ENCODE results near the gene RCVRN. TPM values are rescaled to one million over a fixed set of nuclear protein-coding genes. Genes with fewer than 3 reads are reported as not detected.

The RCVRN gene
- total RNA-seq, 2 experiments from 2014 or later = not detected

DNA sequence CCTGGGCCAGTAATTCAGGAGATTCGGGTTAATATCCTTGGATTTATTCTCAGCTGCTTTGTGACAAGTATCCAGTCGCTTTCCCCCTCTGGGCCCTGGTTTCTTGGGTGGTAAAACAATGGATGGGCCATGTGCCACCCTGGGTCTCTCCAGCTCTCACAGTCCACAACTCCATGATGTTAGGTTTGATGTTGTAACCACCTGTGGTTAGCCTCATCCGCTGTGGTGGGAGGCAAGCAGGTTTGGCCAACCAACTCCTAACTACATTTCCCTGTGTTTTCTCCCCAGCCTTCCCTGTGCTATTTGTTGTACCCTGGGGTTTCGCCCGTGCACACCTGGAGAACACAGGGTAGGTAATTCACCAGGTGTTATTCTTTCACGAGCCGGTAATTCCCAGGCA is 44.2 kb downstream of the RCVRN start:
- no peak overlapping the region for H3K27ac Mint-ChIP-seq

DNA sequence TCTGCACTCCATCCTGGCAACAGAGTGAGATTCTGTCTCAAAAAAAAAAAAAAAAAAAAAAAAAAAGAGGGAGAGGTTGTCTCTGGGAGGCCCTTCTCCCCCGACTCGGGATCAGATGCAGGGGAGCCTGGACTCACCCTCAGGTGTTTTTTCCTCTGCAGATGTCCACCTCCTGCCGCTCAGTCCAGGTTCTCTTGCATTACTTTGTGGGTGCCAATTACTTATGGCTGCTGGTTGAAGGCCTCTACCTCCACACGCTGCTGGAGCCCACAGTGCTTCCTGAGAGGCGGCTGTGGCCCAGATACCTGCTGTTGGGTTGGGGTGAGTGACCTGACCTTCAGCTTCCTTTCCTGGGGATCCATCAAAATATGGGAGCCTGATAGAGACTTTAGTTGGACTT is 45.3 kb downstream of the RCVRN start:
- H3K27ac Mint-ChIP-seq = no peak overlapping the region
- no peak overlapping the region for H3K4me3 Mint-ChIP-seq
- no peak for DNase-seq
- peaks cover 20% of the 10 kb centered on the region for H3K9me3 Mint-ChIP-seq
- peaks cover 3% of the 10 kb centered on the region for H3K27me3 Mint-ChIP-seq
- H3K4me1 Mint-ChIP-seq = no peaks in the 10 kb centered on the region
- no peaks in the 10 kb centered on the region for H3K36me3 Mint-ChIP-seq

More for the DNA sequence above, 44.2 kb downstream of the RCVRN start:
- H3K4me1 Mint-ChIP-seq = no peaks in the 10 kb centered on the region
- no peak for DNase-seq
- peaks cover 20% of the 10 kb centered on the region for H3K9me3 Mint-ChIP-seq
- no peaks in the 10 kb centered on the region for H3K36me3 Mint-ChIP-seq
- no peak overlapping the region for H3K4me3 Mint-ChIP-seq
- peaks cover 3% of the 10 kb centered on the region for H3K27me3 Mint-ChIP-seq

DNA sequence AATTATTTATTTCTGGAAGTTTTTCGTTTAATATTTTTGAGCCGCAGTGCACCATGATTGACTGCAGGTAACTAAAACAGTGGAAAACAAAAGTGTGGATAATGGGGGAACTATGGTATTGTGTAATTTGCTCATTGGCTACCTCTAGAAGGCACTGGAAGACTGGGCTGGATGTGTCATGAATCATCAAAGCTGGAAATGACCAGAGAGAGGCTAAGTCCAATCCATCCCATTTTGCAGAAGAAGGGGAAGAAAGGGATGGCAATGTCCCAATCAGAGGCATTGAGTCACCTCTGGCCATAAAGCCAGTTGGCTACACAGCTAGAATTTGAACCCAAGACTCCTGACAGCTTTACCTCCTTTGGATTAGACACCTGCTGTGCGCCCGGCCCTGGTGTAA is 50.0 kb downstream of the RCVRN start:
- no peak overlapping the region for H3K27ac Mint-ChIP-seq
- peaks cover 15% of the 10 kb centered on the region for H3K27me3 Mint-ChIP-seq
- no peaks in the 10 kb centered on the region for H3K4me1 Mint-ChIP-seq
- no peak for DNase-seq
- H3K4me3 Mint-ChIP-seq = no peak overlapping the region
- H3K36me3 Mint-ChIP-seq = no peaks in the 10 kb centered on the region
- H3K9me3 Mint-ChIP-seq = peaks cover 16% of the 10 kb centered on the region

DNA sequence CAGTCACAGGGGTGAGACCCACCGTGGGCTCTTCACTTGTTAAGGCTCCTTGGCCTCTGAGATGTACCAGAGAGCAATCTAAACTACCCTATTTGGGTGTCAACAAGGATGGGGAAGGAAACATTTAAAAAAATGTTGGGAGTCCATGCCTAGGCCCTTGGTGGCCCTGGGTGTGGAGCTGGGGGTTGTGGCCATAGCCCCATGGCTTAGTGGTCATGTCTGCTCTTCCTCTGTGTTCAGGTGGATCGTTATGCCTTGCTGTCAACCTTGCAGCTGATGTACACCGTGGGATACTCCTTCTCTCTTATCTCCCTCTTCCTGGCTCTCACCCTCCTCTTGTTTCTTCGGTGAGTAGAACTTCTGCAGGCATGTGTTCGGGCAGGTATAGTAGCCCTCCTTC is 50.8 kb downstream of the RCVRN start:
- H3K27ac Mint-ChIP-seq = no peak overlapping the region
- no peak overlapping the region for H3K4me3 Mint-ChIP-seq
- peaks cover 13% of the 10 kb centered on the region for H3K9me3 Mint-ChIP-seq
- H3K36me3 Mint-ChIP-seq = no peaks in the 10 kb centered on the region
- H3K27me3 Mint-ChIP-seq = peaks cover 17% of the 10 kb centered on the region
- no peak for DNase-seq
- no peaks in the 10 kb centered on the region for H3K4me1 Mint-ChIP-seq

DNA sequence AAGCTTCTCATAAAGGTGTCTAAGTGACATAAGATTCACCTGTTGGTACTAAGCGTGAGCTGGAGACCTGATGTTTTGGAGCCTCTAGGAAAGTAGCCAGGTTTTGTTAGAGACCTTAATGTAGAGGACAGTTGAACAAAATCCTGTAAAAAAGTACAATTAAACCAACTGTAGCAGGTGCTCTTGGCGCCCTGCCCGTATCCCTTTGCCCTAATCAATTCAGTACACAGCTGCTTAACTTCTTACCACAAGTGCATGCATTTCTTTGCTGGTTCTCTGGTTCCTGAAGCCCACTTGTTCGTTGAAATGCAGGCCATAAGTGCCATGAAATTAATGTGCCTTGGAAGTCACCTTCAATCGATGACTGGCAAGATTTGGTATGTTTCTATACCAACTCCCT is 54.9 kb downstream of the RCVRN start:
- Mint-ChIP-seq H3K27ac (no peak overlapping the region), H3K4me3 (no peak overlapping the region), H3K9me3 (peaks cover 4% of the 10 kb centered on the region), H3K4me1 (no peaks in the 10 kb centered on the region), H3K27me3 (peaks cover 21% of the 10 kb centered on the region), H3K36me3 (no peaks in the 10 kb centered on the region)
- no peak for DNase-seq

Other genes with a start within 250 kb of the RCVRN start
- gene DHRS7C, start 113.7 kb downstream of the RCVRN start, total RNA-seq = not detected
- not detected for gene GSG1L2, start 83.2 kb downstream of the RCVRN start, total RNA-seq
- gene GLP2R, start 79.3 kb downstream of the RCVRN start, total RNA-seq = not detected